NCI-H1105 (cell line): ENCODE results near the gene DYNC1LI1.
"Not testable (repeated sequence)": the region's sequence is repeated elsewhere in the genome, so short reads cannot be mapped to it uniquely, and the experiment has no call there.

Experiments used
- DNase-seq: peaks from one replicate; lab custom pipeline; 2025; lab: John Stamatoyannopoulos, UW

DYNC1LI1 gene

GRCh38 chr3:32531010-32531647 is 39.5 kb downstream of the DYNC1LI1 start:
- no peak for DNase-seq

GRCh38 chr3:32525720-32526119 is 44.9 kb downstream of the DYNC1LI1 start:
- no peak for DNase-seq

GRCh38 chr3:32522682-32523081 is 48.0 kb downstream of the DYNC1LI1 start:
- DNase-seq = no peak

DNA sequence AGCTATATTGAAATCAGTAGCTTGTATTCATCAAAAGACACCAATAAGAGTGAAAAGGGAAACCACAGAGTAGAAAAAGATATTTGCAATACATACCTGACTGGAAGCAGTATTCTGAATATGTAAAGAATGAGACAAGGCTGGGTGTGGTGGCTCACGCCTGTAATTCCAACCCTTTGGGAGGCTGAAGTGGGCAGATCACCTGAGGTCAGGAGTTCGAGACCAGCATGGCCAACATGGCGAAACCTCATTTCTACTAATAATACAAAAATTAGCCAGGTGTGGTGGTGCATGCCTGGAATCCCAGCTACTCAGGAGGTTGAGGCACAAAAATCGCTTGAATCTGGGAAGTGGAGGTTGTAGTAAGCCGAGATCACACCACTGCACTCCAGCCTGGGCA is 51.7 kb downstream of the DYNC1LI1 start:
- DNase-seq = not testable (repeated sequence)

- DNase-seq = not testable (repeated sequence)
Observed at GRCh38 chr3:32516751-32517150, 53.9 kb downstream of the DYNC1LI1 start.

GRCh38 chr3:32511005-32511404 is 59.7 kb downstream of the DYNC1LI1 start:
- no peak for DNase-seq

DNA sequence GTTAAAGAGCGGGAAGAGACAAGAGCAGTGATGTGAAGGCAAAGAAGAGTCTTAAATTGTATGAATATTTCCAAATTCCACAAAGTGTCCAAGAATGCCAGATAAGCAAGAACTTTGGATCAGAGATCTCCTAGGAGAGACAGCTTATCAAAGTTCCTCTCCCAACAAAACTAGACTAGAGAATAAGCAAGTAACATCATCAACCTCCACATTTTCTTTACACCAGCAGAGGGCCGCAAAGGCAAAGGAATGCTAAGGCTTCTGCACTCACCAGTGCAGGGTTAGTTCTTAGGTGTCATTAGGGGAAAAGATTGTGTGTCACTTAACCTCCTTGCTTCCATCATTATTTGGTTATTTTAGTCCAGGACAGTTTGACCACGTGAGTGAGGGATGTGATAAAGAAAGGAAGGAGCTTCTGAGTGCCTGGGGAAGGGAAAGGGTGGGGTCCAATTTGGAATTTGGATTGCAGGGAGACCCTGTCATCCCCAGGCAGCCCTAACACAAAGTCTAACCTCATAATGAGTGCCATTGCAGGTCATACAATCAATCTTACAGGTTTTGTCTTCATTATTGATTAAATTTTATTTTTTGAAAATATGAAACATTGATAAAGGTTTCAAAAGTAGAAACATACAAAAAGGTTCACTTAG is 60.5 kb downstream of the DYNC1LI1 start:
- DNase-seq = peak; percentile 14

DNA sequence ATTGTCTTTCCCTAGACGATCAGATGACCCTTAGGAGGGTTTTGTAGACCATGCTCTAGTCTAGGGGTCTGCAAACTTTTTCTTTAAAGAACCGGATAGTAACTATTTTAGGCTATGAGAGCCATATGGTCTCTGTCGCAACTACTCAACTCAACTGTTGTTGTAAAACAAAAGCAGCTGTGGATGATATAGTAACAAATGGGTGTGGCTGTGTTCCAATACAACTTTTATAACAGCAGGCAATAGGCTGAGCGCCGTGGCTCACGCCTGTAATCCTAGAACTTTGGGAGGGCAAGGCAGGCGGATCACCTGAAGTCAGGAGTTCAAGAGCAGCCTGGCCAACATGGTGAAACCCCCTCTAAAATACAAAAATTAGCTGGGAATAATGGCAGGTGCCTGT is 61.9 kb downstream of the DYNC1LI1 start:
- DNase-seq = no peak

DNA sequence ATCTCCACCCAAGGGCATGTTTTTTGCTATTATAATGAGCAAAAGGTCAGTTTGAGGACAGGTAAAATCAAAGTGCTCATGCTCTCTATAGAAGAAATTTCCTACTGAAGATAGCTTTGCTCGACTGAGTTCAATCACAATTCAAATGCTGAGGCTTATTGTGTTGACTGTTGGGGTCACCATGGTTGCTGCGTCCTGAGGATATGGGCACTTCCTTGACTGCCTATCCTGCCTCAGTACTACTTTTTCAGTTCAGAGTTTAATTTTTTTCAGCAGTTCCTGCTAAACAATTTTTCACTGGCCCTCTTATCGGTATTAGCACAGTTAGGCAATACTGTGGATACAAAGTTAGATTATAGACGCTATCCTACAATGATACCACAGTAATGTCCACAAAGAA is 64.2 kb downstream of the DYNC1LI1 start:
- no peak for DNase-seq

GRCh38 chr3:32502946-32503286 is 67.7 kb downstream of the DYNC1LI1 start:
- DNase-seq = no peak

- DNase-seq = peak; percentile 33
Observed at GRCh38 chr3:32502118-32502945, 68.3 kb downstream of the DYNC1LI1 start, which contains the start of gene CMTM6. Gene CMTM6 (minus strand): TSS chr3:32502852. CDS start chr3:32502745, 107 bp downstream.

DNA sequence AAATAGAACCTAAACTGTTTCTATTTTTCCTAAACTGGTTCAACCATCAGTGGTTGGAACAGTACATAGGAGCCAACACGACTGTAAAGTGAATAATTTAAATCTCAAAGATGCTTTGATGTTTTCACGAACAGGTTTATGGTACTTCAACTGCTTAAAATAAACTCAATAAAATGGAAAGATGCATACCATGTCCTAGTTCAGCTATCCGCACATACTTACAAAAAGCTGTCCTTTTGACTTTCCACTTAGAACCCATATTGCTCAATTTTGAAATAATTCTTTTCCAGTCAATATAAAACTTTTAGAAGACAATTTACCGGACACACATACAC is 68.9 kb downstream of the DYNC1LI1 start:
- DNase-seq = no peak

DNA sequence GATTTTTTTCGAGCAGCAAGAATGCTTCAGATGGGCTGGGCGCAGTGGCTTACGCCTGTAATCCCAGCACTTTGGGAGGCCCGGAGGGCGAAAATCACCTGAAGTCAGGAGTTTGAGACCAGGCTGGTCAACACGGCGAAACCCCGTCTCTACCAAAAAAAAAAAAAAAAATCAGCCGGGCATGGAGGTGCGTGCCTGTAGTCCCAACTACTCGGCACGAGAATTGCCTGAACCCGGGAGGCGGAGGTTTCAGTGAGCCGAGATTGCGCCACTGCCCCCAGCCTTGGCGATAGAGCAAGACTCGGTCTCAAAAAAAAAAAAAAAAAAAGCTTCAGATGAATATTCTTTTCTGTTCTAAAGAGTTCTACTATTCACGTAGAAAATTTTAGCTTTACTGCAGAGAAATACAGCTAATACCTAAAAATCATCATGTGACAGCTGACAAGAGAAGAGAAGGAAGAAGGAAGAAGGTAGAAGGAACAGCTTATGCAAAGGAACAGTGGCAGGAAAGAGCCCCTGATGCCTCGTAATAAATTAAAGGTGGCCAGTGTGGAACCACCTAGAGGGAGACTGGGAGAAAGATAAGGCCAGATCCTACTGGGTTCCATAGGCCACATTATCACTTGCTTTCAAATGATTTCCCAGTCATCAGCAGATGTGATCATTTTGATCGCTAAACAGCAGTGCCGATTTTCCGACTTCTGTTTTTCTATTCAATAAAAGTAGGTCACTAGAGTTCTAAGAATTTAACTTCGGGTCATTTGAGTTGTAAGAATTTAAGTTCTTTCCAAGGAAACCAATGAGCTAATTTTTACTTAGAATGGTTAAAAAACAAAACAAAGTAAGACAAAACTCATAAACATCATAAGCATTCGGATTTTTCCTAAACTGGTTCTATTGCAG is 69.5 kb downstream of the DYNC1LI1 start:
- DNase-seq = no peak

- DNase-seq = no peak
Observed at GRCh38 chr3:32500231-32500630, 70.4 kb downstream of the DYNC1LI1 start.

GRCh38 chr3:32499585-32499984 is 71.1 kb downstream of the DYNC1LI1 start:
- no peak for DNase-seq

DNA sequence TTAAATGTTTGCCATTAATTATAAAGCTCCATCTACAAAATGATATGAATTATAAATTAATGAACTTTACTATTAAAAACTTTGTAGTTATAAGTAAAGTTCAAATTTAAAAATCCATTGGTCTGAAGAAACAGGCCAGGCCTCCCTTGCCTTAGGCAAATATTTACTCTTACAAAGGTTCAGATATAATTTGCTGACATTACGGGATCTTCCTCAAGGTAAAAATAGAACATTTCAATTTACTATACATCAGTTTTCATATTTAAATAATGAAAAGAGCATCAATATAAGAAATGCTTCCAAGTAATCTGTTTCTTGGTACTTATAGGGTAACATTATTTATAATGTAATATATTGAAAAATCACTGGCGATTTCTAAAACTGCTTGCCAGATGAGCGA is 71.7 kb downstream of the DYNC1LI1 start:
- no peak for DNase-seq

- DNase-seq = no peak
Observed at GRCh38 chr3:32498252-32498651, 72.4 kb downstream of the DYNC1LI1 start.

GRCh38 chr3:32495609-32496008 is 75.0 kb downstream of the DYNC1LI1 start:
- DNase-seq = no peak

DNA sequence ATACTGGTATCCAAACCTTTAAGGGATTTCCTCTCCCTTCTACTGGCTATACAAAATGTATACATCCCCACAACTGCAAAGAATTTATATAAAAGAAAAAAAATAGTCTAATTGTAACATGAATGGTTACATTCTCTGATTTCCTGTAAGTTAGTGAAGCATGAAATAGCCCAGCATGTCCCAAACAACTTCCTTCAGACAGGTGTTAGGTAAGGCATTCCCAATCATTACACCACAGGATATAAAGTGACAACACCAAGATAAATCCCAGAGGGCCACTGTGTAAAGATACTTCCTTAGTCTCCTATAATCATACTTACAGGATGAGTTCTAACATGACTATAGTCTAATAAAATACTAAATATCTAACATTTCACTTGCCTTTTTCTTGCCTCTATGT is 75.6 kb downstream of the DYNC1LI1 start:
- no peak for DNase-seq

GRCh38 chr3:32493437-32494414 is 76.9 kb downstream of the DYNC1LI1 start:
- DNase-seq = no peak
